HepG2 (cell line): ENCODE results near the gene PPA1. TPM values are rescaled to one million over a fixed set of nuclear protein-coding genes. Genes with fewer than 3 reads are reported as not detected.

ENCODE experiments used
- ATAC-seq: fragments of 200-7000 bp; cut with Tn5 transposase; 3 replicates; pipeline ENCODE4 v1.9.1; 2020; ENCODE audit warnings: mild to moderate bottlenecking, moderate library complexity
- BruUV-seq: library from RNA; stranded (reverse); fragments of 400-500 nt; replicated peaks from 2 replicates; lab custom pipeline; 2021; lab: Mats Ljungman, UMichigan
- CTCF ChIA-PET: fragments of 300-600 bp; formaldehyde crosslinking; extraction: SDS; loops from one replicate; lab custom pipeline; 2021; ENCODE audit warnings: low total read pairs, inconsistent platforms, low intra/inter-chr PET ratio; lab: Yijun Ruan, JAX
- POLR2A ChIA-PET: fragments of 350-600 bp; sonication (Branson Sonifier 250); formaldehyde crosslinking; loops from one replicate; lab custom pipeline; 2020; ENCODE audit warnings: antibody characterized with exemption, inconsistent platforms; lab: Yijun Ruan, JAX
- DNase-seq: peaks from one replicate; pipeline ENCODE4 v3.0.0-alpha.2; 2015; ENCODE audit warnings: low spot score
- FAIRE-seq: peaks from 3 replicates; lab custom pipeline; 2011; peaks lifted over from hg19 to GRCh38; lab: Jason Lieb, UNC
- H2AFZ ChIP-seq: one replicate; pipeline ENCODE4 v1.6.1; 2011; ENCODE audit warnings: low read length, inconsistent platforms
- H3K27ac ChIP-seq: fragments of 300-600 bp; 3 replicates; pipeline ENCODE4 v1.8.0; 2011; ENCODE audit warnings: mixed run types, mild to moderate bottlenecking, mixed read lengths, low read length, inconsistent platforms; ENCODE audit not compliant: insufficient read depth; ENCODE audit errors: extremely low read length
- H3K27me3 ChIP-seq, 2 experiments: fragments of 200-600 bp in 1 of 2; 2 replicates in 1 of 2; 3 replicates in 1 of 2; pipeline versions ENCODE4 v1.6.0 to v1.8.0; 2011; ENCODE audit warnings: low read length in 2 of 2, mild to moderate bottlenecking in 2 of 2, moderate library complexity in 2 of 2, inconsistent platforms in 1 of 2; ENCODE audit not compliant: insufficient read depth in 2 of 2, control insufficient read depth in 1 of 2
- H3K36me3 ChIP-seq, 2 experiments: fragments of 200-600 bp in 1 of 2; replicated peaks in 1 of 2; 2 replicates in 1 of 2; 3 replicates in 1 of 2; pipeline versions ENCODE4 v1.5.1 to v1.8.0; 2011; ENCODE audit warnings: low read length in 2 of 2, inconsistent platforms in 1 of 2; ENCODE audit not compliant: insufficient read depth in 2 of 2, control insufficient read depth in 1 of 2
- H3K4me1 ChIP-seq: 2 replicates; pipeline ENCODE4 v1.5.1; 2012; ENCODE audit warnings: low read length, inconsistent platforms; ENCODE audit not compliant: insufficient read depth
- H3K4me2 ChIP-seq: 2 replicates; pipeline ENCODE4 v1.6.0; 2011; ENCODE audit warnings: low read depth, low read length, inconsistent platforms
- H3K4me3 ChIP-seq, 3 experiments: fragments of 200-600 bp in 1 of 3; sonication (generic), shearing (Covaris generic) in 1 of 3; replicated peaks in 1 of 3; 2 replicates each; pipeline ENCODE4 v1.5.1; 2011 to 2016; ENCODE audit warnings: low read length in 3 of 3, inconsistent platforms in 2 of 3, low read depth in 2 of 3, mild to moderate bottlenecking in 2 of 3, control low read depth in 1 of 3, mixed read lengths in 1 of 3; ENCODE audit not compliant: insufficient read depth in 1 of 3
- H3K79me2 ChIP-seq: one replicate; pipeline ENCODE4 v1.6.1; 2011; ENCODE audit warnings: low read length, inconsistent platforms; ENCODE audit not compliant: insufficient read depth
- H3K9ac ChIP-seq: 2 replicates; pipeline ENCODE4 v1.6.0; 2011; ENCODE audit warnings: mild to moderate bottlenecking, low read depth, low read length, inconsistent platforms; ENCODE audit not compliant: insufficient read depth
- H3K9me3 ChIP-seq: 2 replicates; pipeline ENCODE4 v1.5.1; 2012; ENCODE audit warnings: mild to moderate bottlenecking, low read length
- H4K20me1 ChIP-seq: 2 replicates; pipeline ENCODE4 v1.6.0; 2011; ENCODE audit warnings: inconsistent platforms, mild to moderate bottlenecking, low read length, moderate library complexity; ENCODE audit not compliant: insufficient read depth
- BATF2 ChIP-seq: sonication (generic); formaldehyde crosslinking; IDR thresholded peaks from 2 replicates; pipeline ENCODE4 v1.8.0; 2022; ENCODE audit warnings: mild to moderate bottlenecking, missing genetic modification reagents, moderate library complexity
- BRF2 ChIP-seq: sonication (generic); formaldehyde crosslinking; IDR thresholded peaks from 2 replicates; pipeline ENCODE4 v1.8.1; 2022; ENCODE audit warnings: mild to moderate bottlenecking, missing genetic modification reagents
- KDM5A ChIP-seq: fragments of 200-600 bp; sonication (generic); IDR thresholded peaks from 2 replicates; pipeline ENCODE4 v1.7.0; 2018; ENCODE audit warnings: antibody characterized with exemption, mild to moderate bottlenecking, low read length, borderline replicate concordance
- SETDB1 ChIP-seq: sonication (generic); formaldehyde crosslinking; IDR thresholded peaks from 2 replicates; pipeline ENCODE4 v1.5.1; 2020; ENCODE audit warnings: missing genetic modification reagents, mild to moderate bottlenecking, borderline replicate concordance
- ZNF20 ChIP-seq: sonication (generic); formaldehyde crosslinking; IDR thresholded peaks from 2 replicates; pipeline ENCODE4 v1.4.0; 2020; ENCODE audit warnings: mild to moderate bottlenecking, moderate library complexity, missing genetic modification reagents
- ZNF230 ChIP-seq: sonication (generic); formaldehyde crosslinking; IDR thresholded peaks from 2 replicates; pipeline ENCODE4 v1.4.0; 2020; ENCODE audit warnings: mild to moderate bottlenecking, missing genetic modification reagents
- ZNF547 ChIP-seq: sonication (generic); formaldehyde crosslinking; IDR thresholded peaks from 2 replicates; pipeline ENCODE4 v1.5.1; 2020; ENCODE audit warnings: mild to moderate bottlenecking, missing genetic modification reagents
- ZNF557 ChIP-seq: sonication (generic); formaldehyde crosslinking; IDR thresholded peaks from 2 replicates; pipeline ENCODE4 v1.4.0; 2020; ENCODE audit warnings: missing genetic modification reagents
- ZNF83 ChIP-seq: sonication (generic); formaldehyde crosslinking; IDR thresholded peaks from 2 replicates; pipeline ENCODE4 v1.4.0; 2020; ENCODE audit warnings: missing genetic modification reagents, mild to moderate bottlenecking, borderline replicate concordance
- WGBS: methylation state at CpG from one replicate; pipeline ENCODE4 v1.1.6; 2017; ENCODE audit warnings: low lambda C conversion rate; 5-methylcytosine and 5-hydroxymethylcytosine counted together
- in situ Hi-C: cut with HindIII; loops from 2 replicates; pipeline ENCODE4 v1.10.0; 2017; ENCODE audit warnings: low pct_unique_long_range_greater_than_20kb; ENCODE audit not compliant: extremely low pct_ligation_motif_present
- intact Hi-C: fragments of 100-400 bp; cut with micrococcal nuclease; formaldehyde crosslinking; loops from one replicate; pipeline ENCODE4 v1.10.0; 2022; ENCODE audit not compliant: unreplicated experiment
- polyA plus RNA-seq, 8 experiments: library from polyadenylated mRNA; depleted of rRNA in 3 of 8; stranded (reverse) in 7 of 8; unstranded in 1 of 8; fragments of >200 nt; fragmentation: Illumina TruSeq in 4 of 8; extraction: Trizol in 4 of 8; gene quantifications; 2 replicates each; pipeline versions ENCODE4 v1.2.1 to v1.2.3, GENCODE V29; 2011 to 2016; ENCODE audit warnings: low read depth in 4 of 8, missing spikeins in 1 of 8, mixed read lengths in 1 of 8; ENCODE audit not compliant: insufficient read depth in 1 of 8
- total RNA-seq, 5 experiments: library from RNA; depleted of rRNA; stranded (reverse); fragments of >200 nt; fragmentation: Illumina TruSeq; extraction: Trizol; gene quantifications; 2 replicates each; pipeline ENCODE4 v1.2.3, GENCODE V29; 2016; ENCODE audit warnings: low read depth in 1 of 5
- TF ChIP-seq, protein P1 (sequence below): sonication (generic); formaldehyde crosslinking; IDR thresholded peaks from 2 replicates; pipeline ENCODE4 v1.4.0; 2020; ENCODE audit warnings: missing genetic modification reagents

Gene PPA1
- total and polyA plus RNA-seq, 2 of the 13 experiments (the other 11 are each of a cell fraction or from before 2014, with no cell fraction given) = 136 to 250 TPM

GRCh38 chr10:70186090-70186489 lies 47.1 kb downstream of the PPA1 start:
- intact Hi-C loops (no loop called here), in situ Hi-C loops (no loop called here)
- Histone ChIP-seq H3K27ac (no peak overlapping the region), H3K9me3 (no peaks in the 10 kb centered on the region), H3K36me3 (no peaks in the 10 kb centered on the region), H3K9ac (no peak overlapping the region), H3K4me2 (no peak overlapping the region), H2AFZ (no peak overlapping the region), H3K79me2 (no peaks in the 10 kb centered on the region), H3K4me1 (peaks cover 8% of the 10 kb centered on the region; the same call in 1 of the 2 replicates), H4K20me1 (no peaks in the 10 kb centered on the region), H3K4me3 (no peak overlapping the region), H3K27me3 (no peaks in the 10 kb centered on the region; a peak in 1 of 5 replicates)
- 46% methylated on average over 5 of the region's 5 CpGs for WGBS
- DNase-seq = no peak
- ATAC-seq = no peak
- POLR2A ChIA-PET = no interaction called here
- CTCF ChIA-PET = no interaction called here
- no TSS peak for BruUV-seq
- no peak for FAIRE-seq
- TF ChIP-seq ZNF557 (CRISPR knock-in tag) (no peak), ZNF83 (CRISPR knock-in tag) (no peak), BRF2 (no peak), SETDB1 (CRISPR knock-in tag) (no peak), ZNF230 (CRISPR knock-in tag) (no peak), ZNF547 (CRISPR knock-in tag) (no peak), KDM5A (no peak), BATF2 (CRISPR knock-in tag) (no peak), ZNF20 (CRISPR knock-in tag) (no peak)
- TF ChIP-seq, protein P1, sequence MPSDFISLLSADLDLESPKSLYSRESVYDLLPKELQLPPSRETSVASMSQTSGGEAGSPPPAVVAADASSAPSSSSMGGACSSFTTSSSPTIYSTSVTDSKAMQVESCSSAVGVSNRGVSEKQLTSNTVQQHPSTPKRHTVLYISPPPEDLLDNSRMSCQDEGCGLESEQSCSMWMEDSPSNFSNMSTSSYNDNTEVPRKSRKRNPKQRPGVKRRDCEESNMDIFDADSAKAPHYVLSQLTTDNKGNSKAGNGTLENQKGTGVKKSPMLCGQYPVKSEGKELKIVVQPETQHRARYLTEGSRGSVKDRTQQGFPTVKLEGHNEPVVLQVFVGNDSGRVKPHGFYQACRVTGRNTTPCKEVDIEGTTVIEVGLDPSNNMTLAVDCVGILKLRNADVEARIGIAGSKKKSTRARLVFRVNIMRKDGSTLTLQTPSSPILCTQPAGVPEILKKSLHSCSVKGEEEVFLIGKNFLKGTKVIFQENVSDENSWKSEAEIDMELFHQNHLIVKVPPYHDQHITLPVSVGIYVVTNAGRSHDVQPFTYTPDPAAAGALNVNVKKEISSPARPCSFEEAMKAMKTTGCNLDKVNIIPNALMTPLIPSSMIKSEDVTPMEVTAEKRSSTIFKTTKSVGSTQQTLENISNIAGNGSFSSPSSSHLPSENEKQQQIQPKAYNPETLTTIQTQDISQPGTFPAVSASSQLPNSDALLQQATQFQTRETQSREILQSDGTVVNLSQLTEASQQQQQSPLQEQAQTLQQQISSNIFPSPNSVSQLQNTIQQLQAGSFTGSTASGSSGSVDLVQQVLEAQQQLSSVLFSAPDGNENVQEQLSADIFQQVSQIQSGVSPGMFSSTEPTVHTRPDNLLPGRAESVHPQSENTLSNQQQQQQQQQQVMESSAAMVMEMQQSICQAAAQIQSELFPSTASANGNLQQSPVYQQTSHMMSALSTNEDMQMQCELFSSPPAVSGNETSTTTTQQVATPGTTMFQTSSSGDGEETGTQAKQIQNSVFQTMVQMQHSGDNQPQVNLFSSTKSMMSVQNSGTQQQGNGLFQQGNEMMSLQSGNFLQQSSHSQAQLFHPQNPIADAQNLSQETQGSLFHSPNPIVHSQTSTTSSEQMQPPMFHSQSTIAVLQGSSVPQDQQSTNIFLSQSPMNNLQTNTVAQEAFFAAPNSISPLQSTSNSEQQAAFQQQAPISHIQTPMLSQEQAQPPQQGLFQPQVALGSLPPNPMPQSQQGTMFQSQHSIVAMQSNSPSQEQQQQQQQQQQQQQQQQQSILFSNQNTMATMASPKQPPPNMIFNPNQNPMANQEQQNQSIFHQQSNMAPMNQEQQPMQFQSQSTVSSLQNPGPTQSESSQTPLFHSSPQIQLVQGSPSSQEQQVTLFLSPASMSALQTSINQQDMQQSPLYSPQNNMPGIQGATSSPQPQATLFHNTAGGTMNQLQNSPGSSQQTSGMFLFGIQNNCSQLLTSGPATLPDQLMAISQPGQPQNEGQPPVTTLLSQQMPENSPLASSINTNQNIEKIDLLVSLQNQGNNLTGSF = no peak
